DOHH2 (cell line): Measurements from ENCODE around the gene ICOS.

Experiments used
- CTCF ChIP-seq: fragments of 200-600 bp; sonication (generic); IDR thresholded peaks from one replicate; pipeline ENCODE4 v1.5.1; 2014; ENCODE audit warnings: antibody characterized with exemption, mild to moderate bottlenecking, low read depth, low read length; ENCODE audit not compliant: poor library complexity, severe bottlenecking
- EZH2phosphoT487 ChIP-seq: fragments of 200-600 bp; sonication (generic); IDR thresholded peaks from 2 replicates; pipeline ENCODE4 v1.6.1; 2017; ENCODE audit warnings: borderline replicate concordance, mild to moderate bottlenecking, antibody characterized with exemption, low read length, moderate library complexity, mixed read lengths

- TF ChIP-seq CTCF (no peak), EZH2phosphoT487 (no peak)
Observed at GRCh38 chr2:203936535-203936934, at the start of gene ICOS.
